K562 (cell line): ENCODE results near the gene STING1. TPM values are rescaled to one million over a fixed set of nuclear protein-coding genes. Genes with fewer than 3 reads are reported as not detected.
A peak's percentile ranks its signal among the peaks of the same experiment; 100 is the strongest.

Source experiments
- BDP1 ChIP-seq: IDR thresholded peaks from 3 replicates; pipeline ENCODE4 v1.6.1; 2011; ENCODE audit not compliant: insufficient read length, insufficient read depth
- CGGBP1 ChIP-seq: fragments of 250-450 bp; sonication (Bioruptor Pico); IDR thresholded peaks from 2 replicates; pipeline ENCODE4 v1.9.0; 2021; ENCODE audit warnings: mild to moderate bottlenecking
- FOXJ3 ChIP-seq: sonication (generic); formaldehyde crosslinking; IDR thresholded peaks from 2 replicates; pipeline ENCODE4 v1.4.0; 2020; ENCODE audit warnings: mild to moderate bottlenecking, missing genetic modification reagents
- FOXP4 ChIP-seq: sonication (generic); formaldehyde crosslinking; IDR thresholded peaks from 2 replicates; pipeline ENCODE4 v1.8.0; 2022; ENCODE audit warnings: mild to moderate bottlenecking, missing genetic modification reagents, borderline replicate concordance
- HBP1 ChIP-seq: fragments of 450-650 bp; formaldehyde crosslinking; IDR thresholded peaks from 2 replicates; pipeline ENCODE4 v1.4.0; 2022; ENCODE audit warnings: missing genetic modification characterization
- ID3 ChIP-seq, 2 experiments: fragments of 250-450 bp in 1 of 2; fragments of 450-650 bp in 1 of 2; sonication (Bioruptor Pico) in 1 of 2; IDR thresholded peaks; 2 replicates each; pipeline versions ENCODE4 v1.6.1 to v1.8.0; 2016 to 2021; ENCODE audit warnings: mild to moderate bottlenecking in 2 of 2, moderate library complexity in 2 of 2, missing compliant biosample characterization in 1 of 2, missing genetic modification characterization in 1 of 2
- KAT8 ChIP-seq: fragments of 450-650 bp; IDR thresholded peaks from 2 replicates; pipeline ENCODE4 v1.6.1; 2016; ENCODE audit warnings: low read depth, mild to moderate bottlenecking
- KDM2B ChIP-seq: fragments of 250-450 bp; sonication (Bioruptor Pico); IDR thresholded peaks from 2 replicates; pipeline ENCODE4 v1.8.0; 2021; ENCODE audit warnings: mild to moderate bottlenecking, moderate library complexity
- KLF6 ChIP-seq: fragments of 250-450 bp; sonication (Bioruptor Pico); IDR thresholded peaks from 2 replicates; pipeline ENCODE4 v1.4.0; 2020; ENCODE audit warnings: mild to moderate bottlenecking, moderate library complexity, borderline replicate concordance
- LCOR ChIP-seq: sonication (generic); formaldehyde crosslinking; IDR thresholded peaks from 2 replicates; pipeline ENCODE4 v1.8.0; 2022; ENCODE audit warnings: mild to moderate bottlenecking, missing genetic modification reagents
- PTRF ChIP-seq: fragments of 450-650 bp; IDR thresholded peaks from 2 replicates; pipeline ENCODE4 v1.6.1; 2016; ENCODE audit warnings: mild to moderate bottlenecking, missing genetic modification characterization, missing compliant biosample characterization
- RBM15 ChIP-seq: fragments of 200-400 bp; formaldehyde crosslinking; IDR thresholded peaks from 2 replicates; pipeline ENCODE4 v1.6.1; 2018; ENCODE audit warnings: mild to moderate bottlenecking, low read length, moderate library complexity; ENCODE audit not compliant: insufficient read depth
- TBL1XR1 ChIP-seq, 2 experiments: IDR thresholded peaks; 2 replicates each; pipeline ENCODE4 v1.6.1; 2012; ENCODE audit warnings: improper control_type of control experiment in 2 of 2, low read length in 2 of 2, mild to moderate bottlenecking in 1 of 2
- TGIF2 ChIP-seq: sonication (generic); formaldehyde crosslinking; IDR thresholded peaks from 2 replicates; pipeline ENCODE4 v1.8.1; 2022; ENCODE audit warnings: mild to moderate bottlenecking, missing genetic modification reagents, moderate library complexity
- THAP7 ChIP-seq: fragments of 250-450 bp; sonication (Bioruptor Pico); IDR thresholded peaks from 2 replicates; pipeline ENCODE4 v1.5.0; 2021
- TRIM28 ChIP-seq: fragments of 450-650 bp; IDR thresholded peaks from 2 replicates; pipeline ENCODE4 v1.6.1; 2017
- VEZF1 ChIP-seq: fragments of 200-800 bp; sonication (Bioruptor generic); IDR thresholded peaks from 2 replicates; pipeline ENCODE4 v1.6.1; 2017; ENCODE audit warnings: missing genetic modification characterization, missing compliant biosample characterization
- ZNF280A ChIP-seq: fragments of 450-650 bp; IDR thresholded peaks from 2 replicates; pipeline ENCODE4 v1.6.1; 2018; ENCODE audit warnings: mild to moderate bottlenecking, low read depth; ENCODE audit not compliant: partially characterized antibody
- ZNF445 ChIP-seq: fragments of 250-450 bp; sonication (Bioruptor Pico); IDR thresholded peaks from 2 replicates; pipeline ENCODE4 v1.4.0; 2020; ENCODE audit warnings: low read depth, mild to moderate bottlenecking, moderate library complexity
- polyA plus RNA-seq, 8 experiments: library from polyadenylated mRNA; depleted of rRNA in 4 of 8; stranded (reverse) in 5 of 8; unstranded in 3 of 8; fragments of >200 nt; fragmentation: Nextera tagmentation in 2 of 8; fragmentation: Illumina TruSeq in 1 of 8; extraction: Ambion mirVana in 2 of 8; extraction: Trizol in 1 of 8; gene quantifications; 2 replicates each; pipeline versions ENCODE4 v1.2.1 to v1.2.3, GENCODE V29; 2011 to 2014; ENCODE audit warnings: inconsistent platforms in 1 of 8, missing spikeins in 1 of 8
- total RNA-seq, 7 experiments: library from RNA; depleted of rRNA in 6 of 7; stranded (reverse); fragments of >200 nt in 6 of 7; fragmentation: Illumina TruSeq in 2 of 7; extraction: Trizol in 2 of 7; gene quantifications; 2 replicates each; pipeline versions ENCODE4 v1.2.1 to v1.2.3, GENCODE V29; 2011 to 2021; ENCODE audit warnings: low replicate concordance in 1 of 7

The STING1 gene
- total and polyA plus RNA-seq, 9 of the 15 experiments (the other 6 are each of a cell fraction or from before 2014, with no cell fraction given) = 20.8 to 69.1 (median 44.7) TPM

- TF ChIP-seq ZNF445 (CRISPR knock-in tag) (no peak), TGIF2 (CRISPR knock-in tag) (no peak), FOXP4 (no peak), TBL1XR1 (IDR thresholded peaks at IDR 0.05; ENCODE audit: low read length in 2 of 2) (no peak), KLF6 (CRISPR knock-in tag) (no peak), VEZF1 (peak; percentile 84), HBP1 (no peak), KDM2B (CRISPR knock-in tag) (no peak), FOXJ3 (CRISPR knock-in tag) (no peak), RBM15 (no peak), THAP7 (CRISPR knock-in tag) (no peak), LCOR (CRISPR knock-in tag) (0 out of 2 replicates have a peak, but pooled peaks have one; percentile 35), ZNF280A (no peak), PTRF (no peak), KAT8 (no peak), BDP1 (no peak), CGGBP1 (CRISPR knock-in tag) (no peak), TRIM28 (no peak), ID3 (CRISPR knock-in tag; IDR thresholded peaks at IDR 0.05) (no peak), ID3 (tag; IDR thresholded peaks at IDR 0.05) (no peak)
Measured at GRCh38 chr5:139439013-139439903, 43.3 kb downstream of the STING1 start, which contains the start of gene DNAJC18 (continued).
